GM12878 (cell line): Measurements from ENCODE around the gene WWTR1.

Experiments used
- BMI1 ChIP-seq: fragments of 450-650 bp; IDR thresholded peaks from 2 replicates; pipeline ENCODE4 v1.6.1; 2016; ENCODE audit warnings: mild to moderate bottlenecking, moderate library complexity, borderline replicate concordance
- JUND ChIP-seq: IDR thresholded peaks from 2 replicates; pipeline ENCODE4 v1.6.1; 2012; ENCODE audit warnings: low read depth, mild to moderate bottlenecking, low read length, improper control_type of control experiment, moderate library complexity
- SMAD1 ChIP-seq: fragments of 450-650 bp; IDR thresholded peaks from 2 replicates; pipeline ENCODE4 v1.6.1; 2018; ENCODE audit warnings: mild to moderate bottlenecking, low read depth; ENCODE audit not compliant: partially characterized antibody
- SUZ12 ChIP-seq: fragments of 200-600 bp; sonication (generic); IDR thresholded peaks from one replicate; pipeline ENCODE4 v1.6.1; 2018; ENCODE audit warnings: antibody characterized with exemption, mild to moderate bottlenecking; ENCODE audit not compliant: unreplicated experiment
- TAF1 ChIP-seq: IDR thresholded peaks from 2 replicates; pipeline ENCODE4 v1.6.1; 2011; ENCODE audit warnings: mild to moderate bottlenecking, low read depth, low read length, borderline replicate concordance
- TF ChIP-seq, protein P1 (sequence below): fragments of 450-650 bp; IDR thresholded peaks from 2 replicates; pipeline ENCODE4 v1.6.1; 2017; ENCODE audit warnings: antibody characterized with exemption, mild to moderate bottlenecking, moderate library complexity

GRCh38 chr3:149575213-149575960, 82.4 kb downstream of the WWTR1 start:
- TF ChIP-seq BMI1 (no peak), SMAD1 (no peak), TAF1 (no peak), JUND (no peak), SUZ12 (no peak)
- TF ChIP-seq, protein P1, sequence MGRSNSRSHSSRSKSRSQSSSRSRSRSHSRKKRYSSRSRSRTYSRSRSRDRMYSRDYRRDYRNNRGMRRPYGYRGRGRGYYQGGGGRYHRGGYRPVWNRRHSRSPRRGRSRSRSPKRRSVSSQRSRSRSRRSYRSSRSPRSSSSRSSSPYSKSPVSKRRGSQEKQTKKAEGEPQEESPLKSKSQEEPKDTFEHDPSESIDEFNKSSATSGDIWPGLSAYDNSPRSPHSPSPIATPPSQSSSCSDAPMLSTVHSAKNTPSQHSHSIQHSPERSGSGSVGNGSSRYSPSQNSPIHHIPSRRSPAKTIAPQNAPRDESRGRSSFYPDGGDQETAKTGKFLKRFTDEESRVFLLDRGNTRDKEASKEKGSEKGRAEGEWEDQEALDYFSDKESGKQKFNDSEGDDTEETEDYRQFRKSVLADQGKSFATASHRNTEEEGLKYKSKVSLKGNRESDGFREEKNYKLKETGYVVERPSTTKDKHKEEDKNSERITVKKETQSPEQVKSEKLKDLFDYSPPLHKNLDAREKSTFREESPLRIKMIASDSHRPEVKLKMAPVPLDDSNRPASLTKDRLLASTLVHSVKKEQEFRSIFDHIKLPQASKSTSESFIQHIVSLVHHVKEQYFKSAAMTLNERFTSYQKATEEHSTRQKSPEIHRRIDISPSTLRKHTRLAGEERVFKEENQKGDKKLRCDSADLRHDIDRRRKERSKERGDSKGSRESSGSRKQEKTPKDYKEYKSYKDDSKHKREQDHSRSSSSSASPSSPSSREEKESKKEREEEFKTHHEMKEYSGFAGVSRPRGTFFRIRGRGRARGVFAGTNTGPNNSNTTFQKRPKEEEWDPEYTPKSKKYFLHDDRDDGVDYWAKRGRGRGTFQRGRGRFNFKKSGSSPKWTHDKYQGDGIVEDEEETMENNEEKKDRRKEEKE: no peak
